HG02973 (cell line): ENCODE measurements around the gene CENPB.
"Not testable (repeated sequence)": the region's sequence is repeated elsewhere in the genome, so short reads cannot be mapped to it uniquely, and the experiment has no call there.

Source experiments
- ATAC-seq: cut with Tn5 transposase; IDR thresholded peaks from one replicate; pipeline ENCODE4 v1.9.1; 2021; ENCODE audit warnings: moderate library complexity; ENCODE audit not compliant: unreplicated experiment

Gene CENPB

GRCh38 chr20:3789201-3789600, 2.7 kb upstream of the CENPB start:
- not testable (repeated sequence) for ATAC-seq

- ATAC-seq = no peak
These were observed 2.2 kb upstream of the CENPB start for GRCh38 chr20:3788685-3789155.

- ATAC-seq = no peak
These were observed 929 bp upstream of the CENPB start for GRCh38 chr20:3787324-3788014.

GRCh38 chr20:3786126-3786484, 435 bp downstream of the CENPB start:
- peak; percentile 24 for ATAC-seq

- peak; percentile 4 for ATAC-seq
These were observed 1.1 kb downstream of the CENPB start for GRCh38 chr20:3785240-3786125.

- ATAC-seq = no peak
These were observed 1.7 kb downstream of the CENPB start for GRCh38 chr20:3784863-3785239.

GRCh38 chr20:3784216-3784853, 2.2 kb downstream of the CENPB start:
- ATAC-seq = no peak

- ATAC-seq = no peak
These were observed 2.9 kb downstream of the CENPB start for GRCh38 chr20:3783511-3784195.

GRCh38 chr20:3783068-3783489, 3.5 kb downstream of the CENPB start:
- ATAC-seq = no peak

GRCh38 chr20:3782597-3782996, 3.9 kb downstream of the CENPB start:
- no peak for ATAC-seq

GRCh38 chr20:3781153-3781910, 5.2 kb downstream of the CENPB start, which contains the start of gene SPEF1:
Gene SPEF1 (minus strand): TSS chr20:3781448. CDS start chr20:3781287, 161 bp downstream.
- ATAC-seq = no peak

GRCh38 chr20:3778976-3779375, 7.6 kb downstream of the CENPB start:
- no peak for ATAC-seq

- ATAC-seq = no peak
These were observed 8.6 kb downstream of the CENPB start for GRCh38 chr20:3777716-3778629.

GRCh38 chr20:3777381-3777715, 9.2 kb downstream of the CENPB start:
- ATAC-seq = no peak

GRCh38 chr20:3775457-3776108, 11.0 kb downstream of the CENPB start:
- ATAC-seq = no peak

- no peak for ATAC-seq
These were observed 14.9 kb downstream of the CENPB start for GRCh38 chr20:3771552-3772058.

GRCh38 chr20:3768342-3769130, 18.0 kb downstream of the CENPB start:
- ATAC-seq = peak; percentile 26
